ENCODE results near the gene TAF1D. TPM values are rescaled to one million over a fixed set of nuclear protein-coding genes. Genes with fewer than 3 reads are reported as not detected.

The TAF1D gene
- total RNA-seq, 2 experiments from 2014 or later: 183 to 184 TPM

- peaks cover 24% of the 10 kb centered on the region for H3K9me3 Mint-ChIP-seq
- CTCF ChIA-PET: no interaction called here
- POLR2A ChIA-PET: interaction anchor here (1.0 kb wide), 1 partner anchor 30 kb away, joined by 3 read pairs; no protein-coding TSS in a partner anchor
- H3K27me3 Mint-ChIP-seq: no peaks in the 10 kb centered on the region
- H3K27ac Mint-ChIP-seq: no peak overlapping the region
- H3K4me3 Mint-ChIP-seq: no peak overlapping the region
- peaks cover 91% of the 10 kb centered on the region for H3K36me3 Mint-ChIP-seq (ENCODE audit: low read depth)
- DNase-seq: no peak
- H3K4me1 Mint-ChIP-seq: peaks cover 8% of the 10 kb centered on the region
Observed at GRCh38 chr11:93710239-93710638, 31.1 kb downstream of the TAF1D start.

GRCh38 chr11:93704237-93704636 lies 37.1 kb downstream of the TAF1D start:
- H3K4me3 Mint-ChIP-seq: no peak overlapping the region
- H3K9me3 Mint-ChIP-seq: peaks cover 3% of the 10 kb centered on the region
- H3K4me1 Mint-ChIP-seq: peaks cover 2% of the 10 kb centered on the region
- no peaks in the 10 kb centered on the region for H3K27me3 Mint-ChIP-seq
- H3K36me3 Mint-ChIP-seq (ENCODE audit: low read depth): peaks cover 74% of the 10 kb centered on the region
- POLR2A ChIA-PET: interaction anchor here (1.2 kb wide), 1 partner anchor 11 kb away, joined by 3 read pairs; no protein-coding TSS in a partner anchor
- no peak for DNase-seq
- no peak overlapping the region for H3K27ac Mint-ChIP-seq
- CTCF ChIA-PET: interaction anchor here (1.2 to 1.8 kb wide), 2 partner anchors 24 to 30 kb away, joined by 3 read pairs; no protein-coding TSS in a partner anchor

- H3K36me3 Mint-ChIP-seq (ENCODE audit: low read depth): peaks cover 77% of the 10 kb centered on the region
- no peaks in the 10 kb centered on the region for H3K9me3 Mint-ChIP-seq
- H3K27me3 Mint-ChIP-seq: no peaks in the 10 kb centered on the region
- ChIA-PET CTCF (no interaction called here), POLR2A (no interaction called here)
- no peak overlapping the region for H3K27ac Mint-ChIP-seq
- H3K4me3 Mint-ChIP-seq: no peak overlapping the region
- peaks cover 2% of the 10 kb centered on the region for H3K4me1 Mint-ChIP-seq
- no peak for DNase-seq
Observed at GRCh38 chr11:93700830-93701229, 40.5 kb downstream of the TAF1D start.

GRCh38 chr11:93697611-93698010 lies 43.7 kb downstream of the TAF1D start:
- Mint-ChIP-seq H3K27me3 (no peaks in the 10 kb centered on the region), H3K27ac (no peak overlapping the region), H3K4me3 (no peak overlapping the region), H3K36me3 (ENCODE audit: low read depth) (peaks cover 73% of the 10 kb centered on the region), H3K4me1 (peaks cover 2% of the 10 kb centered on the region), H3K9me3 (no peaks in the 10 kb centered on the region)
- ChIA-PET CTCF (no interaction called here), POLR2A (interaction anchor here (0.9 to 1.3 kb wide), 2 partner anchors 34 to 36 kb away, joined by 3 read pairs; partner anchors contain the start of gene CEP295)
- DNase-seq: no peak

DNA sequence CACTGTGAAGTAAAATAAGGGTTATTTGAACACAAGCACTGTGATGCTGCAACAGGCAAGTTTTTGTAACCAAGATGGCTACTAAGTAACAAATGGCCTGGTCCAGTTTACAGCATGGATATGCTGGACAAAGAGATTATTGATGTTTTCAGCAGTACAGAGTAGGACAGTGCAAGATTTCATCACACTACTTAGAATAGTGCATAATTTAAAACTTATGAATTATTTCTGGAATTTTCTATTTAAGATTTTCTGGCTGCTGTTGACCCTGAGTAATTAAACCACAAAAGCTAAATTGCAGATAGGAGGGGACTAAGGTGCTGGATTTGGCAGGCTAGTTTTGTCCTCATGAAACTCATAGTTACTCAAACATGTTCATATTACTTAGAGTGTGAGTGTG lies 46.7 kb downstream of the TAF1D start:
- H3K4me3 Mint-ChIP-seq: no peak overlapping the region
- no peaks in the 10 kb centered on the region for H3K9me3 Mint-ChIP-seq
- H3K27ac Mint-ChIP-seq: peak overlapping the region; percentile 10
- no peak for DNase-seq
- peaks cover 72% of the 10 kb centered on the region for H3K36me3 Mint-ChIP-seq (ENCODE audit: low read depth)
- ChIA-PET POLR2A (no interaction called here), CTCF (no interaction called here)
- no peaks in the 10 kb centered on the region for H3K27me3 Mint-ChIP-seq
- H3K4me1 Mint-ChIP-seq: peaks cover 4% of the 10 kb centered on the region

GRCh38 chr11:93694109-93694508 lies 47.2 kb downstream of the TAF1D start:
- POLR2A ChIA-PET: interaction anchor here (1.1 kb wide), 1 partner anchor 47 kb away, joined by 3 read pairs; the partner anchor contains the start of genes C11orf54 and TAF1D
- H3K27ac Mint-ChIP-seq: no peak overlapping the region
- DNase-seq: no peak
- no peak overlapping the region for H3K4me3 Mint-ChIP-seq
- no peaks in the 10 kb centered on the region for H3K27me3 Mint-ChIP-seq
- peaks cover 72% of the 10 kb centered on the region for H3K36me3 Mint-ChIP-seq (ENCODE audit: low read depth)
- CTCF ChIA-PET: no interaction called here
- H3K9me3 Mint-ChIP-seq: no peaks in the 10 kb centered on the region
- peaks cover 7% of the 10 kb centered on the region for H3K4me1 Mint-ChIP-seq

DNA sequence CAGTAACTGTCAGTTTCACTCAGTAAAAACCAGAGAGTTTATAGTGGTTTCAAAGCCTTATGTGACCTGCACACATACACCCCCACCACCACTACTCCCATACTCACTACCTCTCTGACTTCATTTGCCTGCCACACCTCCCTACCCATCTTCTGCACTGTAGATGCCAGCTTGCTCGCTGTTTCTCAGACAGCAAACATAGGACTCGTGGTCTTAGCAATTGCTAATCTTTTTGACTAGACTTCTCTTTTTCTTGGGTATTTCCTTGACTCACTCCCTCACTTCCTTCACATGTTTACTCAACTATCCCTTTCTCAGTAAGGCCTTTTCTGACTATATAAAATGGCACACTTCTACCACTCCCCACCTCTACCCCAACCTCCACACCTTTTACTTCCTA lies 52.1 kb downstream of the TAF1D start:
- ChIA-PET CTCF (no interaction called here), POLR2A (no interaction called here)
- Mint-ChIP-seq H3K4me3 (no peak overlapping the region), H3K27ac (peak overlapping the region; percentile 60), H3K36me3 (ENCODE audit: low read depth) (peaks cover 69% of the 10 kb centered on the region), H3K9me3 (no peaks in the 10 kb centered on the region), H3K4me1 (peaks cover 28% of the 10 kb centered on the region), H3K27me3 (no peaks in the 10 kb centered on the region)
- DNase-seq: no peak

- Mint-ChIP-seq H3K27me3 (no peaks in the 10 kb centered on the region), H3K4me1 (peaks cover 28% of the 10 kb centered on the region), H3K27ac (no peak overlapping the region), H3K36me3 (ENCODE audit: low read depth) (peaks cover 80% of the 10 kb centered on the region), H3K4me3 (no peak overlapping the region), H3K9me3 (no peaks in the 10 kb centered on the region)
- no peak for DNase-seq
- ChIA-PET CTCF (interaction anchor here (1.3 kb wide), 1 partner anchor 34 kb away, joined by 4 read pairs; no protein-coding TSS in a partner anchor), POLR2A (interaction anchor here (0.6 kb wide), 1 partner anchor 38 kb away, joined by 3 read pairs; no protein-coding TSS in a partner anchor)
Observed at GRCh38 chr11:93686812-93687211, 54.5 kb downstream of the TAF1D start.

DNA sequence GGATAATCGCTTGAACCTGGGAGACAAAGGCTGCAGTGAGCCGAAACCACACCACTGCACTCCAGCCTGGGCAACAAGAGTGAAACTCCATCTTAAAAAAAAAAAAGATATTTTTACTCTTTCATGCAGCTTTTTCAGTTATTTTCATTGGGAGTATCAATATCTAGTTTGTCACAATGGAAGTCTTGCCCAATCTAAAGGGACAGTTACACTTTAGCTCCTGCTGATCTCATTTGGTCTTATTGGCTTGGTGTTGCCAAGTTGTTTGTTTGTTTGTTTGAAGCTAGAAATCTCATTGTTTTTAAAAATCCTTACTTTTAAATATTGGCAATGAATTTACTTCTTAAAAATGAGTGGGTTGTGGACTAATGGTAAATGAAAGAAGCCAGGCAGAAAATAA lies 55.1 kb downstream of the TAF1D start:
- no peak overlapping the region for H3K27ac Mint-ChIP-seq
- POLR2A ChIA-PET: interaction anchor here (0.6 kb wide), 1 partner anchor 39 kb away, joined by 3 read pairs; no protein-coding TSS in a partner anchor
- no peaks in the 10 kb centered on the region for H3K9me3 Mint-ChIP-seq
- H3K4me3 Mint-ChIP-seq: no peak overlapping the region
- DNase-seq: no peak
- peaks cover 28% of the 10 kb centered on the region for H3K4me1 Mint-ChIP-seq
- H3K36me3 Mint-ChIP-seq (ENCODE audit: low read depth): peaks cover 81% of the 10 kb centered on the region
- H3K27me3 Mint-ChIP-seq: no peaks in the 10 kb centered on the region
- CTCF ChIA-PET: interaction anchor here (1.3 kb wide), 1 partner anchor 34 kb away, joined by 4 read pairs; no protein-coding TSS in a partner anchor

Other genes starting within 250 kb of the TAF1D start
- 10 to 100 TPM; 55.3 to 60.0 TPM for gene SMCO4, start 198.1 kb downstream of the TAF1D start, total RNA-seq
- gene CEP295, start 79.8 kb downstream of the TAF1D start, total RNA-seq: 10 to 100 TPM; 23.0 to 25.7 TPM
- gene C11orf54, start 177 bp upstream of the TAF1D start, total RNA-seq: 10 to 100 TPM; 24.4 to 24.6 TPM
- 10 to 100 TPM; 40.6 to 42.9 TPM for gene MED17, start 42.8 kb upstream of the TAF1D start, total RNA-seq
- gene VSTM5, start 109.1 kb upstream of the TAF1D start, total RNA-seq: not detected